MM.1S (cell line): Measurements from ENCODE around the gene HDAC9.

ENCODE experiments used
- DNase-seq: peaks from one replicate; pipeline ENCODE4 v3.0.0-alpha.2; 2015
- H2AFZ ChIP-seq: fragments of 300-600 bp; sonication (generic); 2 replicates; pipeline ENCODE4 v1.6.0; 2016; ENCODE audit warnings: antibody characterized with exemption, low read length
- H3F3A ChIP-seq: fragments of 300-600 bp; sonication (generic); 2 replicates; pipeline ENCODE4 v1.6.1; 2016; ENCODE audit warnings: mild to moderate bottlenecking, antibody characterized with exemption, low read length, moderate library complexity, mixed read lengths; ENCODE audit not compliant: insufficient read depth
- H3K27ac ChIP-seq: fragments of 300-600 bp; sonication (generic); 2 replicates; pipeline ENCODE4 v1.5.1; 2016; ENCODE audit warnings: mild to moderate bottlenecking, low read length
- H3K27me3 ChIP-seq: fragments of 300-600 bp; sonication (generic); replicated peaks from 2 replicates; pipeline ENCODE4 v1.6.0; 2016; ENCODE audit warnings: low read length; ENCODE audit not compliant: insufficient read depth
- H3K36me3 ChIP-seq: fragments of 300-600 bp; sonication (generic); replicated peaks from 2 replicates; pipeline ENCODE4 v1.6.1; 2016; ENCODE audit warnings: mild to moderate bottlenecking, low read length, mixed read lengths; ENCODE audit not compliant: insufficient read depth
- H3K4me1 ChIP-seq: fragments of 300-600 bp; sonication (generic); 2 replicates; pipeline ENCODE4 v1.6.1; 2016; ENCODE audit warnings: low read length, mixed read lengths
- H3K4me2 ChIP-seq: fragments of 300-600 bp; sonication (generic); 2 replicates; pipeline ENCODE4 v1.6.0; 2016; ENCODE audit warnings: low read depth, low read length
- H3K4me3 ChIP-seq: fragments of 300-600 bp; sonication (generic); 2 replicates; pipeline ENCODE4 v1.5.1; 2016; ENCODE audit warnings: low read length, mixed read lengths
- H3K79me2 ChIP-seq: fragments of 300-600 bp; sonication (generic); 2 replicates; pipeline ENCODE4 v1.6.1; 2016; ENCODE audit warnings: mixed run types, low read length, mixed read lengths
- H3K9ac ChIP-seq: fragments of 300-600 bp; sonication (generic); 2 replicates; pipeline ENCODE4 v1.6.1; 2016; ENCODE audit warnings: low read length, mixed read lengths
- H3K9me2 ChIP-seq: fragments of 300-600 bp; sonication (generic); replicated peaks from 2 replicates; pipeline ENCODE4 v1.6.1; 2016; ENCODE audit warnings: mild to moderate bottlenecking, low read length, mixed read lengths; ENCODE audit not compliant: insufficient read depth
- H3K9me3 ChIP-seq: fragments of 300-600 bp; sonication (generic); replicated peaks from 2 replicates; pipeline ENCODE4 v1.6.1; 2016; ENCODE audit warnings: mild to moderate bottlenecking, low read length, mixed read lengths; ENCODE audit not compliant: insufficient read depth
- H4K20me1 ChIP-seq: fragments of 300-600 bp; sonication (generic); 2 replicates; pipeline ENCODE4 v1.6.1; 2016; ENCODE audit warnings: mild to moderate bottlenecking, low read length, moderate library complexity, mixed read lengths; ENCODE audit not compliant: insufficient read depth
- EZH2 ChIP-seq: fragments of 300-600 bp; sonication (generic); optimal IDR thresholded peaks from 2 replicates; pipeline ENCODE3; 2017; ENCODE audit warnings: low read depth, mild to moderate bottlenecking, antibody characterized with exemption, low read length, mixed read lengths
- EZH2phosphoT487 ChIP-seq: fragments of 300-600 bp; sonication (generic); IDR thresholded peaks from 2 replicates; pipeline ENCODE4 v1.6.1; 2018; ENCODE audit warnings: antibody characterized with exemption, low read length
- TF ChIP-seq, protein P1 (sequence below): fragments of 300-600 bp; sonication (generic); IDR thresholded peaks from 2 replicates; pipeline ENCODE4 v1.5.1; 2016; ENCODE audit warnings: antibody characterized with exemption, low read length, mixed read lengths

The HDAC9 gene

DNA sequence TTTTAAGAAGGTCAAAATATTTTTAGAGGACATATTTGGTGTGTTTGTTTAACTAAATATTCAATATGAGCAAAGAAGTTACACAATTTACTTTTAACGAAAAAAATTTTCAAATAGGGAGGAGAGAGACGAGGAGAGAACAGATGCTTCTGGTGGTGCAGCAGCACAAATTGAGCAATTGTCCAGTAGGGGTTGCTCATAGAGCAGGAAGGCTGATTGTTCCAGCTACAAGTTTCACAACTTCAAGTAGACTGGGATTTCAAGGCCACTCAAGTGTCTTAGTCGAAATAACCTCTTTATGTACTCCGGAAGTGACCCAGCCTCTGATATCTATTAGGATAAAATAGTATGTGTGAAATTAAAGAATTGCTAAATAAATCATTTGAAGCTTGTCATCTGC is 197.9 kb downstream of the HDAC9 start:
- Histone ChIP-seq H3K9ac (no peak overlapping the region), H3K27me3 (no peaks in the 10 kb centered on the region), H3K9me3 (no peaks in the 10 kb centered on the region), H3K4me3 (no peak overlapping the region), H3K36me3 (no peaks in the 10 kb centered on the region), H3F3A (no peaks in the 10 kb centered on the region), H3K27ac (no peak overlapping the region), H3K4me1 (no peaks in the 10 kb centered on the region), H4K20me1 (no peaks in the 10 kb centered on the region), H3K4me2 (no peak overlapping the region), H3K9me2 (no peaks in the 10 kb centered on the region), H3K79me2 (no peaks in the 10 kb centered on the region), H2AFZ (no peak overlapping the region)
- DNase-seq, result no peak
- TF ChIP-seq, protein P1, sequence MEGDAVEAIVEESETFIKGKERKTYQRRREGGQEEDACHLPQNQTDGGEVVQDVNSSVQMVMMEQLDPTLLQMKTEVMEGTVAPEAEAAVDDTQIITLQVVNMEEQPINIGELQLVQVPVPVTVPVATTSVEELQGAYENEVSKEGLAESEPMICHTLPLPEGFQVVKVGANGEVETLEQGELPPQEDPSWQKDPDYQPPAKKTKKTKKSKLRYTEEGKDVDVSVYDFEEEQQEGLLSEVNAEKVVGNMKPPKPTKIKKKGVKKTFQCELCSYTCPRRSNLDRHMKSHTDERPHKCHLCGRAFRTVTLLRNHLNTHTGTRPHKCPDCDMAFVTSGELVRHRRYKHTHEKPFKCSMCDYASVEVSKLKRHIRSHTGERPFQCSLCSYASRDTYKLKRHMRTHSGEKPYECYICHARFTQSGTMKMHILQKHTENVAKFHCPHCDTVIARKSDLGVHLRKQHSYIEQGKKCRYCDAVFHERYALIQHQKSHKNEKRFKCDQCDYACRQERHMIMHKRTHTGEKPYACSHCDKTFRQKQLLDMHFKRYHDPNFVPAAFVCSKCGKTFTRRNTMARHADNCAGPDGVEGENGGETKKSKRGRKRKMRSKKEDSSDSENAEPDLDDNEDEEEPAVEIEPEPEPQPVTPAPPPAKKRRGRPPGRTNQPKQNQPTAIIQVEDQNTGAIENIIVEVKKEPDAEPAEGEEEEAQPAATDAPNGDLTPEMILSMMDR, result no peak
- TF ChIP-seq EZH2, result no peak
- TF ChIP-seq EZH2phosphoT487, result no peak

DNA sequence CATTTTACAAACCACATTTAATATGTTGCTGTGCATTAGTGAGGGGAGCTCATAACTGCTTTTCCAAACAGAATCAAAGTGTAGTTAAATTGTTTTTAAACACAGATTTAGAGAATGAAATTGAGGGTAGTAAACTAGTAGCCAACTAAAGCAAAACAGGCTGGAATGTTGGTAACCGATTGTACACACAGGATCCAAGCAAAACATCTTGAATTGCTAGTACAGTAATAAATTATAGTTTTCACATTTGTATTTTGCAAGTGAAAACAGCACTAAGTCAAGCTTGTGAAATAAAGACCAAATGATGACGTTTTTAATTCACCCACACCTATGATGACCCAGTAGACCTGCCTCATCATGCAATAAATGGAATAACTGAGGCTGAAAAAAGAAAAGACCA is 198.3 kb downstream of the HDAC9 start:
- no peaks in the 10 kb centered on the region for H3K27me3 ChIP-seq
- H3K9me2 ChIP-seq, result no peaks in the 10 kb centered on the region
- H3K9me3 ChIP-seq, result no peaks in the 10 kb centered on the region
- no peak for DNase-seq
- no peak overlapping the region for H2AFZ ChIP-seq
- TF ChIP-seq EZH2, result no peak
- H3K27ac ChIP-seq, result no peak overlapping the region
- H3K9ac ChIP-seq, result no peak overlapping the region
- H3K36me3 ChIP-seq, result no peaks in the 10 kb centered on the region
- no peaks in the 10 kb centered on the region for H3F3A ChIP-seq
- H3K4me1 ChIP-seq, result no peaks in the 10 kb centered on the region
- no peak overlapping the region for H3K4me2 ChIP-seq
- no peaks in the 10 kb centered on the region for H3K79me2 ChIP-seq
- no peak overlapping the region for H3K4me3 ChIP-seq
- H4K20me1 ChIP-seq, result no peaks in the 10 kb centered on the region

DNA sequence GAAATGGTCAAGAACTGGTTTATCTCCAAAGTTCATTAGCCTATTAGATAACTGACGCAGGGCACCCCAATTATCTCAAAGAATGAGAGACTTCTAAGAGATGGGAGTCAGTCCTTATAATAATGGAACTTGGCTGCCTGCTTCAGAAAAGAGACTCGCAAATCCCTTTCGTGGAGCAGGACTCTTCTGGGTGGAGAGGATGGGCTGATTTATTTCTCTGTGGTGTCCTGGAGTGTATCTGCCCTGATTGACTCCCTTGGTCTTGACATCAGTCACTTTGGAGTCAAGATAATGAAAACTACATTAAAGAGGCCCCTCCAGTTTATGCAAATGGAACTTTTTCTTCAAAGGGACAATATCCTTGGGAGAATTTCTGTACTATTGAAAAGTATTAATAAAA is 198.9 kb downstream of the HDAC9 start:
- no peaks in the 10 kb centered on the region for H3K36me3 ChIP-seq
- no peak for DNase-seq
- no peaks in the 10 kb centered on the region for H3K4me1 ChIP-seq
- no peaks in the 10 kb centered on the region for H3K27me3 ChIP-seq
- TF ChIP-seq, protein P1, result no peak
- no peak for TF ChIP-seq EZH2
- TF ChIP-seq EZH2phosphoT487, result no peak
- no peaks in the 10 kb centered on the region for H3F3A ChIP-seq
- no peak overlapping the region for H3K9ac ChIP-seq
- no peak overlapping the region for H3K4me3 ChIP-seq
- no peak overlapping the region for H2AFZ ChIP-seq
- H3K27ac ChIP-seq, result no peak overlapping the region
- no peaks in the 10 kb centered on the region for H3K9me2 ChIP-seq
- H3K79me2 ChIP-seq, result no peaks in the 10 kb centered on the region
- no peaks in the 10 kb centered on the region for H4K20me1 ChIP-seq
- H3K4me2 ChIP-seq, result no peak overlapping the region
- H3K9me3 ChIP-seq, result no peaks in the 10 kb centered on the region

DNA sequence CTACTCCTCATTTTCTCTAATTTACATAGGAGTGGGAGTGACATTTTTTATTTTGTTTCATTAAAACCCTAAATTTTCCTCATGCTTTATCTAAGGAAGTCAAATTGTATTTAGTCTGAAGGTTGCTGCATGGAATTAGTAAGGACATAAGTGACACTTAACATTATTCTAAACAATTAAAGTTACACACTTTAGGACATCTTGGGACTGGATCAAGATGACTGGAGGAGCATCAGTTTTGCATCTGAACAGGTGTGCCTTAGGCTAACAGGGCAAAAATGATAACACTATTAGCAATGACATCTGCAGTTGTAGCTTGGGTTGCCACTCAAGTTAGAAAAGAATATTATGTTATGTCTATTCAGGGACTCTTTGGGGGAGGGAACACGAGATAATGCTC is 199.4 kb downstream of the HDAC9 start:
- Histone ChIP-seq H2AFZ (no peak overlapping the region), H3K4me2 (no peak overlapping the region), H3K27me3 (no peaks in the 10 kb centered on the region), H3K4me3 (no peak overlapping the region), H3K36me3 (no peaks in the 10 kb centered on the region), H3K9me3 (no peaks in the 10 kb centered on the region), H3K79me2 (no peaks in the 10 kb centered on the region), H4K20me1 (no peaks in the 10 kb centered on the region), H3F3A (no peaks in the 10 kb centered on the region), H3K9me2 (no peaks in the 10 kb centered on the region), H3K4me1 (no peaks in the 10 kb centered on the region), H3K27ac (no peak overlapping the region), H3K9ac (no peak overlapping the region)
- TF ChIP-seq, protein P1, result no peak
- no peak for DNase-seq
